Measurements from ENCODE around the gene GRK4. TPM values are rescaled to one million over a fixed set of nuclear protein-coding genes. Genes with fewer than 3 reads are reported as not detected.

Gene GRK4
- total RNA-seq, 1 donor from 2014 or later = 10.5 TPM

GRCh38 chr4:3025881-3026280, 62.5 kb downstream of the GRK4 start:
- Mint-ChIP-seq H3K27ac (ENCODE audit: unreplicated experiment) (no peak overlapping the region), H3K9me3 (ENCODE audit: unreplicated experiment) (peaks cover 8% of the 10 kb centered on the region), H3K27me3 (ENCODE audit: unreplicated experiment) (peaks cover 3% of the 10 kb centered on the region), H3K4me1 (ENCODE audit: unreplicated experiment) (no peaks in the 10 kb centered on the region), H3K4me3 (ENCODE audit: unreplicated experiment) (no peak overlapping the region), H3K36me3 (ENCODE audit: unreplicated experiment) (no peaks in the 10 kb centered on the region)
- TF ChIP-seq, protein P1, sequence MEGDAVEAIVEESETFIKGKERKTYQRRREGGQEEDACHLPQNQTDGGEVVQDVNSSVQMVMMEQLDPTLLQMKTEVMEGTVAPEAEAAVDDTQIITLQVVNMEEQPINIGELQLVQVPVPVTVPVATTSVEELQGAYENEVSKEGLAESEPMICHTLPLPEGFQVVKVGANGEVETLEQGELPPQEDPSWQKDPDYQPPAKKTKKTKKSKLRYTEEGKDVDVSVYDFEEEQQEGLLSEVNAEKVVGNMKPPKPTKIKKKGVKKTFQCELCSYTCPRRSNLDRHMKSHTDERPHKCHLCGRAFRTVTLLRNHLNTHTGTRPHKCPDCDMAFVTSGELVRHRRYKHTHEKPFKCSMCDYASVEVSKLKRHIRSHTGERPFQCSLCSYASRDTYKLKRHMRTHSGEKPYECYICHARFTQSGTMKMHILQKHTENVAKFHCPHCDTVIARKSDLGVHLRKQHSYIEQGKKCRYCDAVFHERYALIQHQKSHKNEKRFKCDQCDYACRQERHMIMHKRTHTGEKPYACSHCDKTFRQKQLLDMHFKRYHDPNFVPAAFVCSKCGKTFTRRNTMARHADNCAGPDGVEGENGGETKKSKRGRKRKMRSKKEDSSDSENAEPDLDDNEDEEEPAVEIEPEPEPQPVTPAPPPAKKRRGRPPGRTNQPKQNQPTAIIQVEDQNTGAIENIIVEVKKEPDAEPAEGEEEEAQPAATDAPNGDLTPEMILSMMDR (IDR thresholded peaks at IDR 0.05) = no peak
- no peak for DNase-seq (ENCODE audit: extremely low spot score, unreplicated experiment)

DNA sequence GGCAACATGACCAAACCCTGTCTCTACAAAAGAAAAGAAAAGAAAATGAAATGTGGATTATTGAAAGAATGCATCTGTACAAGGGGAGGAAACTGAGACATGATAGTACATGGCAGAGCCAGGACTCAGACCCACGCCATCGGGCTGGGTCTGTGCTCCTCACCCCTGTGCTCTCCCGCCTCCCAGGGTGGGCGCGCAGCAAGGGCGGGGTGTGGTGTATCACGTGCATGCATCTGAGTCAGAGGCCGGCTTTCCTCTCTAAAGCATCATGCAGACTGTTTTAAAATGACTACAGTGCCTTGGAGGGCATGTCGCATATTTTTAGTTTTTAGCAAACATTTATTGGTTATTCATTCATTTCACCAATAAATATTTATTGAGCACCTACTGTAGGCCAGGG, 63.2 kb downstream of the GRK4 start:
- no peaks in the 10 kb centered on the region for H3K36me3 Mint-ChIP-seq (ENCODE audit: unreplicated experiment)
- peaks cover 3% of the 10 kb centered on the region for H3K27me3 Mint-ChIP-seq (ENCODE audit: unreplicated experiment)
- TF ChIP-seq, protein P1 (IDR thresholded peaks at IDR 0.05) = no peak
- DNase-seq (ENCODE audit: extremely low spot score, unreplicated experiment) = no peak
- H3K4me3 Mint-ChIP-seq (ENCODE audit: unreplicated experiment) = no peak overlapping the region
- no peak overlapping the region for H3K27ac Mint-ChIP-seq (ENCODE audit: unreplicated experiment)
- H3K9me3 Mint-ChIP-seq (ENCODE audit: unreplicated experiment) = peaks cover 8% of the 10 kb centered on the region
- H3K4me1 Mint-ChIP-seq (ENCODE audit: unreplicated experiment) = no peaks in the 10 kb centered on the region

DNA sequence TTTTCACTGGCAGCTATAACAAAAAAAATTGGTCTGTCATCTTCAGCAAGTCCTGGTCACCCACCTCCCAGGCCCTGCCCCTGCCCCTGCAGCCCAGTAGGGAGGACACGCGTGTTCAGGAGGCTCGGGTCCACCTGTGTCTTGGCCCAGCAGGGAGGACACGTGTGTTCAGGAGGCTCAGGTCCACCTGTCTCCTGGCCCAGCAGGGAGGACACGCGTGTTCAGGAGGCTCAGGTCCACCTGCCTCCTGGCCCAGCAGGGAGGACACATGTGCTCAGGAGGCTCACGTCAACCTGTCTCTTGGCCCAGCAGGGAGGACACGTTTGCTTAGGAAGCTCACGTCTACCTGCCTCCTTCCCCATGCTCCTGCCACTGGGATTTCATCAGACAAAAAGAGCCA, 66.1 kb downstream of the GRK4 start:
- H3K27ac Mint-ChIP-seq (ENCODE audit: unreplicated experiment) = no peak overlapping the region
- no peak for DNase-seq (ENCODE audit: extremely low spot score, unreplicated experiment)
- no peaks in the 10 kb centered on the region for H3K36me3 Mint-ChIP-seq (ENCODE audit: unreplicated experiment)
- H3K9me3 Mint-ChIP-seq (ENCODE audit: unreplicated experiment) = no peaks in the 10 kb centered on the region
- H3K4me3 Mint-ChIP-seq (ENCODE audit: unreplicated experiment) = no peak overlapping the region
- TF ChIP-seq, protein P1 (IDR thresholded peaks at IDR 0.05) = no peak
- no peaks in the 10 kb centered on the region for H3K4me1 Mint-ChIP-seq (ENCODE audit: unreplicated experiment)
- H3K27me3 Mint-ChIP-seq (ENCODE audit: unreplicated experiment) = peaks cover 6% of the 10 kb centered on the region

- DNase-seq (ENCODE audit: extremely low spot score, unreplicated experiment) = no peak
- no peaks in the 10 kb centered on the region for H3K4me1 Mint-ChIP-seq (ENCODE audit: unreplicated experiment)
- H3K27ac Mint-ChIP-seq (ENCODE audit: unreplicated experiment) = no peak overlapping the region
- no peaks in the 10 kb centered on the region for H3K9me3 Mint-ChIP-seq (ENCODE audit: unreplicated experiment)
- H3K36me3 Mint-ChIP-seq (ENCODE audit: unreplicated experiment) = no peaks in the 10 kb centered on the region
- H3K4me3 Mint-ChIP-seq (ENCODE audit: unreplicated experiment) = no peak overlapping the region
- TF ChIP-seq, protein P1 (IDR thresholded peaks at IDR 0.05) = no peak
- H3K27me3 Mint-ChIP-seq (ENCODE audit: unreplicated experiment) = peaks cover 6% of the 10 kb centered on the region
Observed at GRCh38 chr4:3030566-3031356, 67.4 kb downstream of the GRK4 start.

GRCh38 chr4:3031357-3032082, 68.1 kb downstream of the GRK4 start:
- Mint-ChIP-seq H3K9me3 (ENCODE audit: unreplicated experiment) (no peaks in the 10 kb centered on the region), H3K4me1 (ENCODE audit: unreplicated experiment) (no peaks in the 10 kb centered on the region), H3K27ac (ENCODE audit: unreplicated experiment) (no peak overlapping the region), H3K27me3 (ENCODE audit: unreplicated experiment) (peaks cover 6% of the 10 kb centered on the region), H3K4me3 (ENCODE audit: unreplicated experiment) (no peak overlapping the region), H3K36me3 (ENCODE audit: unreplicated experiment) (no peaks in the 10 kb centered on the region)
- DNase-seq (ENCODE audit: extremely low spot score, unreplicated experiment) = no peak
- TF ChIP-seq, protein P1 (IDR thresholded peaks at IDR 0.05) = no peak

Data from osteocyte (in vitro differentiated cells).